ENCODE results near the gene DLGAP5.

DLGAP5 gene

DNA sequence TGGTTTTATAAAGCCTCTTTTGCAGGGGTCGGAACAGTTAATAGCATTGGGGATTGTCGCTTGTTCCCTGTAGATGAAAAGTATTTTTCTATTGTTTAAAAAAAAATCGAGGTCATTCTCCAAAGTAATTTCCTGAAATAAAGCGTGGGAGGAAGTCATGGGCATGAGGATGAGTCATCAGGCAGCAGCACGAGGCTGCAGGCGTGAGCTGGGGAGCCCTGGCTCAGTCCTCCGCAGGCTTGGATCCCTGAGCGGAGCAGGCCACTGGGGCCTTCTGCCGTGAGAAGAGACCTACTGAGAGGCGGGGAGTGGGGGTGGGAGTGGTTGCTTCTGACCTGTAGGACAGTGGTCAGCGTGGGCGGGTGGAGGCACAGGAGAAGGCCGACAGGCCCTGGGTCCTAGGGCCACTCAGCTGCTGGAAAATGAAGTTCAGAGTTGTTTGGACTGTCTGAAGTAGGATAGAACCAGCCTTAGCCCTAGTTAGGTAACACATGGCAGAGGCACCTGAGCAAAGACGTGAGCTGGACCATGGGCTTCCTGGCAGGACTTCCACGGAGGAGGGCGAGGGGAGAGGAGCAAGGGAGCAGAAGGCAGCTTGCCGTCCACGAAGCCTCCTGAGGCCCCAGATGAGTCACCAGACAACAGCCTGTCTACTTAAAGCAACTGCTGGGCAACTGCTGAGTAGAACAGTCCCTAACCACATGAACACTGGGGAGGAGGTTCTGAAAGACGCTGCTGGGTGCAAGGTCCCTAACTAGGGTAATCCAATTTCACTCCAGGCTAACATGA is 83.4 kb downstream of the DLGAP5 start:
- ATAC-seq (ENCODE audit: low read depth) (peak; percentile 75), DNase-seq (ENCODE audit: low spot score) (peak; percentile 91)
- H3K36me3 ChIP-seq (ENCODE audit: low read depth) = no peaks in the 10 kb centered on the region
- TF ChIP-seq, protein P1, sequence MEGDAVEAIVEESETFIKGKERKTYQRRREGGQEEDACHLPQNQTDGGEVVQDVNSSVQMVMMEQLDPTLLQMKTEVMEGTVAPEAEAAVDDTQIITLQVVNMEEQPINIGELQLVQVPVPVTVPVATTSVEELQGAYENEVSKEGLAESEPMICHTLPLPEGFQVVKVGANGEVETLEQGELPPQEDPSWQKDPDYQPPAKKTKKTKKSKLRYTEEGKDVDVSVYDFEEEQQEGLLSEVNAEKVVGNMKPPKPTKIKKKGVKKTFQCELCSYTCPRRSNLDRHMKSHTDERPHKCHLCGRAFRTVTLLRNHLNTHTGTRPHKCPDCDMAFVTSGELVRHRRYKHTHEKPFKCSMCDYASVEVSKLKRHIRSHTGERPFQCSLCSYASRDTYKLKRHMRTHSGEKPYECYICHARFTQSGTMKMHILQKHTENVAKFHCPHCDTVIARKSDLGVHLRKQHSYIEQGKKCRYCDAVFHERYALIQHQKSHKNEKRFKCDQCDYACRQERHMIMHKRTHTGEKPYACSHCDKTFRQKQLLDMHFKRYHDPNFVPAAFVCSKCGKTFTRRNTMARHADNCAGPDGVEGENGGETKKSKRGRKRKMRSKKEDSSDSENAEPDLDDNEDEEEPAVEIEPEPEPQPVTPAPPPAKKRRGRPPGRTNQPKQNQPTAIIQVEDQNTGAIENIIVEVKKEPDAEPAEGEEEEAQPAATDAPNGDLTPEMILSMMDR (IDR thresholded peaks at IDR 0.05; ENCODE audit: poor library complexity, severe bottlenecking) = no peak
- H3K4me3 ChIP-seq (ENCODE audit: severe bottlenecking) = no peak overlapping the region
- peaks cover 5% of the 10 kb centered on the region for H3K9me3 ChIP-seq (ENCODE audit: severe bottlenecking)
- no peaks in the 10 kb centered on the region for H3K27me3 ChIP-seq (ENCODE audit: insufficient read depth, poor library complexity, severe bottlenecking)
- H3K4me1 ChIP-seq (ENCODE audit: insufficient read depth, poor library complexity, severe bottlenecking) = peaks cover 26% of the 10 kb centered on the region
- peak overlapping the region; percentile 98 for H3K27ac ChIP-seq (ENCODE audit: poor library complexity, severe bottlenecking)

DNA sequence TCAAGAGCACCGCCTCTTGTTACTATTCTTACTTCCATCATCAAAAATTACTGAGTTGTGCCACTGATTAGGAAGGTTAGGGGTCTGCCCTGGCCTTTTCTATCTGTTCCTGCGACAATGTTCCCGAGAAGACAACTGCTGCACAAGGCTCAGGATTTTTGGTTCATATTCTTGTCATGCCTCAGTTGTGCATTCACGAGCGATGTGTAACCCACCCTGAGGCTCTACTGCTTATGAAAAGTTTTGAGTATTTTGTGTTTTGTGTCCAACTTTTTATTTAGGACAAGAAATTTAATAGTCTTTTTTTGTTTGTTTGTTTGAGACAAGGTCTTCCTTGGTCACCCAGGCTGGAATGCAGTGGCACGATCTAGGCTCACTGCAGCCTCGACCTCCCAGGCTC is 85.4 kb downstream of the DLGAP5 start:
- peaks cover 41% of the 10 kb centered on the region for H3K4me1 ChIP-seq (ENCODE audit: insufficient read depth, poor library complexity, severe bottlenecking)
- no peak for ATAC-seq (ENCODE audit: low read depth)
- H3K27me3 ChIP-seq (ENCODE audit: insufficient read depth, poor library complexity, severe bottlenecking) = no peaks in the 10 kb centered on the region
- peaks cover 5% of the 10 kb centered on the region for H3K9me3 ChIP-seq (ENCODE audit: severe bottlenecking)
- no peaks in the 10 kb centered on the region for H3K36me3 ChIP-seq (ENCODE audit: low read depth)
- no peak for DNase-seq (ENCODE audit: low spot score)
- H3K27ac ChIP-seq (ENCODE audit: poor library complexity, severe bottlenecking) = peak overlapping the region; percentile 98
- TF ChIP-seq, protein P1 (IDR thresholded peaks at IDR 0.05; ENCODE audit: poor library complexity, severe bottlenecking) = no peak
- H3K4me3 ChIP-seq (ENCODE audit: severe bottlenecking) = no peak overlapping the region

DNA sequence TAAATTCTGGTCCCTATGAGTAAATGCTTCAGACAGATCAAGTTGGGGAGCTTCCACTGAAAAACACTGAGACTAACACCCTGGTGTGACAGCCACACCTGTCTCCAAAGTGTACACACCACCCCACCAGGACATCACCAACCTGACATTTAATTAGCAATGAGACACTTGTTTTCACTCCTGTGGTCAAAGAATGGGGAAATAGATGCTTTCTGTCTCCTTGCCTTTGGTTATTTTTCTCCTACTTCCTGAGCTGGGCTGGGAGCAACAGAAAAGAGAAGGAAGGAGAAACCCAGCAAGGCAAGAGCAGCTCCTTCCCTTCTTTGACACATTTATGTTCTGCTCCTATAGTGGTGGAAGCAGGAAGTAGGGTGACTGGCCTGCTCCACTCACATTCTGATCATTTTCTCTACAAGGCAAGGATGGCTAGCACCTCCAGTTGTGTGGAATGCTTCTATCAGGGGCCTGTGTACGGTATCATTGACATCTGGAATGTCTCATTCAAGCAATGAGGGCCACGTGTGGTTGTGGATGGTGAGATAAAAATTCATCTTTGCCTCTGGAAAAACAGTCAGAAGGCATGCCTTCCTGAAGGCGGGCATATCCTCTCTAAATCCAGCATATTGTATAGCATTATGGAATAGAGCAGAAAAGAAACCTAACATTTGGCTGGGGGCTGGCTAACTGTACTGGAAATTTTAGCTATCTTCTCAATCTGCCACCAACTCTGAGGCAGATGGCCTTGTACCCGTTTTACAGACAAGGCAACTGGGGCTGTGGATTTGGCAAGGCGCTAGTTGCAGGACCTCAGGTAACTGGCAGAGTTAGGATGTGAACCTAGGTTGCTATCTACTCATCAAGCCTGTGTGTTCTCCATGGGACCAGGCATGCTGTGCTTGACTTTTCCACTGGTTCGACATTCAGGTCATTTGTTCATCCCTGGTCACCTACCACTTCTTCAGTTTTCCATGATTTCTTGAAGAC is 87.1 kb downstream of the DLGAP5 start:
- no peaks in the 10 kb centered on the region for H3K27me3 ChIP-seq (ENCODE audit: insufficient read depth, poor library complexity, severe bottlenecking)
- peak overlapping the region; percentile 98 for H3K27ac ChIP-seq (ENCODE audit: poor library complexity, severe bottlenecking)
- ATAC-seq (ENCODE audit: low read depth) (no peak), DNase-seq (ENCODE audit: low spot score) (no peak)
- H3K4me3 ChIP-seq (ENCODE audit: severe bottlenecking) = no peak overlapping the region
- peaks cover 41% of the 10 kb centered on the region for H3K4me1 ChIP-seq (ENCODE audit: insufficient read depth, poor library complexity, severe bottlenecking)
- TF ChIP-seq, protein P1 (IDR thresholded peaks at IDR 0.05; ENCODE audit: poor library complexity, severe bottlenecking) = no peak
- H3K36me3 ChIP-seq (ENCODE audit: low read depth) = no peaks in the 10 kb centered on the region
- peaks cover 5% of the 10 kb centered on the region for H3K9me3 ChIP-seq (ENCODE audit: severe bottlenecking)

DNA sequence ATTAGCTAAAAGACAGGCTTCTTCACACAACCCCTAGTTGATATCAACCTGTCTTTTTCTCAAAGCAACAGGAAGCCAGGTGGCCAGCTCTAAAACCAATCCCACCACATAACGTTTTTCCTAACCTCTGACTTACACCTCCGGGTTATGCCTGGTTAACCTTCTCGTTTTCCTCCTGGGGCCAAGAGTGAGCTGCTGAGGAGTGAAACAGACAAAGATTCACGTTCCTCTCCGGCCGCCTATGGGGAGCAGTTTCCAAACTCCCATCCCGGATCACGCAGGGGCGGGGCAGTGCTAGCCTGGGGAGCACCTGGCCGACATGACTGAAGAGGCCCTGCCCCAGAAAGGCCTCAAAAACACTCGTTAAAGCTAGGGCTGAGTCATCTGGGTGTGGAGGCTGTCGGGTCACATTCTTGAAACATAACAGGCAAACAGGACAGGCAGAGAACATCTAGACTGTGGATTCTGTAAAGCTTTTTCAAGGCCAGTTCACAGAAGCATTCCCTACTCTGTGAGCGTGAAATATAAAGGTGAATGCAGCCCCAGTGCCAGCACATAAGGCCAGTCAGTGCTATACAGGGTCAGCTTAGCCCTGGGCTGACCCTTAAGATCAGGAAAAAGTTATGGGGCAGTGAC is 88.3 kb downstream of the DLGAP5 start:
- Histone ChIP-seq H3K9me3 (ENCODE audit: severe bottlenecking) (peaks cover 5% of the 10 kb centered on the region), H3K4me1 (ENCODE audit: insufficient read depth, poor library complexity, severe bottlenecking) (peaks cover 39% of the 10 kb centered on the region), H3K36me3 (ENCODE audit: low read depth) (no peaks in the 10 kb centered on the region), H3K27ac (ENCODE audit: poor library complexity, severe bottlenecking) (peak overlapping the region; percentile 98), H3K4me3 (ENCODE audit: severe bottlenecking) (peak overlapping the region; percentile 8), H3K27me3 (ENCODE audit: insufficient read depth, poor library complexity, severe bottlenecking) (no peaks in the 10 kb centered on the region)
- ATAC-seq (ENCODE audit: low read depth) (peak; percentile 87), DNase-seq (ENCODE audit: low spot score) (peak; percentile 99)
- TF ChIP-seq, protein P1 (IDR thresholded peaks at IDR 0.05; ENCODE audit: poor library complexity, severe bottlenecking) = no peak
